HepG2 (cell line): ENCODE measurements around the gene ERH. TPM values are rescaled to one million over a fixed set of nuclear protein-coding genes. Genes with fewer than 3 reads are reported as not detected.
A peak's percentile ranks its signal among the peaks of the same experiment; 100 is the strongest.

Source experiments
- ARNT ChIP-seq: fragments of 450-650 bp; IDR thresholded peaks from 2 replicates; pipeline ENCODE4 v1.6.1; 2017
- ELF1 ChIP-seq: sonication (generic); formaldehyde crosslinking; IDR thresholded peaks from 2 replicates; pipeline ENCODE4 v1.4.0; 2020; ENCODE audit warnings: missing genetic modification reagents
- HOXA3 ChIP-seq: sonication (generic); formaldehyde crosslinking; IDR thresholded peaks from 2 replicates; pipeline ENCODE4 v1.5.0; 2020; ENCODE audit warnings: missing genetic modification reagents
- NBN ChIP-seq: fragments of 450-650 bp; conservative IDR thresholded peaks from 2 replicates; pipeline ENCODE4 v1.6.1; 2017
- NPAS2 ChIP-seq: sonication (generic); formaldehyde crosslinking; IDR thresholded peaks from 2 replicates; pipeline ENCODE4 v1.8.0; 2022; ENCODE audit warnings: mild to moderate bottlenecking, missing genetic modification reagents, borderline replicate concordance
- NR3C1 ChIP-seq: sonication (generic); formaldehyde crosslinking; IDR thresholded peaks from 2 replicates; pipeline ENCODE4 v1.4.0; 2020; ENCODE audit warnings: missing genetic modification reagents
- RORA ChIP-seq: sonication (generic); formaldehyde crosslinking; IDR thresholded peaks from 2 replicates; pipeline ENCODE4 v1.5.0; 2020; ENCODE audit warnings: mild to moderate bottlenecking, missing genetic modification reagents, moderate library complexity
- ZBTB3 ChIP-seq: sonication (generic); formaldehyde crosslinking; IDR thresholded peaks from 2 replicates; pipeline ENCODE4 v1.4.0; 2020; ENCODE audit warnings: low read depth, mild to moderate bottlenecking, moderate library complexity, missing genetic modification reagents, borderline replicate concordance
- ZNF841 ChIP-seq: sonication (generic); formaldehyde crosslinking; IDR thresholded peaks from 2 replicates; pipeline ENCODE4 v1.8.1; 2023; ENCODE audit warnings: missing genetic modification reagents, borderline replicate concordance
- polyA plus RNA-seq, 8 experiments: library from polyadenylated mRNA; depleted of rRNA in 3 of 8; stranded (reverse) in 7 of 8; unstranded in 1 of 8; fragments of >200 nt; fragmentation: Illumina TruSeq in 4 of 8; extraction: Trizol in 4 of 8; gene quantifications; 2 replicates each; pipeline versions ENCODE4 v1.2.1 to v1.2.3, GENCODE V29; 2011 to 2016; ENCODE audit warnings: low read depth in 4 of 8, missing spikeins in 1 of 8, mixed read lengths in 1 of 8; ENCODE audit not compliant: insufficient read depth in 1 of 8
- total RNA-seq, 5 experiments: library from RNA; depleted of rRNA; stranded (reverse); fragments of >200 nt; fragmentation: Illumina TruSeq; extraction: Trizol; gene quantifications; 2 replicates each; pipeline ENCODE4 v1.2.3, GENCODE V29; 2016; ENCODE audit warnings: low read depth in 1 of 5
- TF ChIP-seq, protein P1 (sequence below), 2 experiments: sonication (generic) in 1 of 2; formaldehyde crosslinking in 1 of 2; IDR thresholded peaks; 2 replicates each; pipeline versions ENCODE4 v1.6.1 to v1.9.0; 2014 to 2022; ENCODE audit warnings: antibody characterized with exemption in 1 of 2, borderline replicate concordance in 1 of 2, inconsistent platforms in 1 of 2, low read depth in 1 of 2, missing genetic modification reagents in 1 of 2
- TF ChIP-seq, protein P2 (sequence below): IDR thresholded peaks from 2 replicates; pipeline ENCODE4 v1.6.1; 2016; ENCODE audit warnings: missing biosample characterization, missing genetic modification reagents, low read depth
- TF ChIP-seq, protein P3 (sequence below): sonication (generic); formaldehyde crosslinking; IDR thresholded peaks from 2 replicates; pipeline ENCODE4 v1.4.0; 2020; ENCODE audit warnings: missing genetic modification reagents
- TF ChIP-seq, protein P4 (sequence below): sonication (generic); formaldehyde crosslinking; IDR thresholded peaks from 2 replicates; pipeline ENCODE4 v1.5.1; 2020; ENCODE audit warnings: missing genetic modification reagents, mild to moderate bottlenecking, borderline replicate concordance

Gene ERH
- total and polyA plus RNA-seq, 2 of the 13 experiments (the other 11 are each of a cell fraction or from before 2014, with no cell fraction given): 105 to 341 TPM

DNA sequence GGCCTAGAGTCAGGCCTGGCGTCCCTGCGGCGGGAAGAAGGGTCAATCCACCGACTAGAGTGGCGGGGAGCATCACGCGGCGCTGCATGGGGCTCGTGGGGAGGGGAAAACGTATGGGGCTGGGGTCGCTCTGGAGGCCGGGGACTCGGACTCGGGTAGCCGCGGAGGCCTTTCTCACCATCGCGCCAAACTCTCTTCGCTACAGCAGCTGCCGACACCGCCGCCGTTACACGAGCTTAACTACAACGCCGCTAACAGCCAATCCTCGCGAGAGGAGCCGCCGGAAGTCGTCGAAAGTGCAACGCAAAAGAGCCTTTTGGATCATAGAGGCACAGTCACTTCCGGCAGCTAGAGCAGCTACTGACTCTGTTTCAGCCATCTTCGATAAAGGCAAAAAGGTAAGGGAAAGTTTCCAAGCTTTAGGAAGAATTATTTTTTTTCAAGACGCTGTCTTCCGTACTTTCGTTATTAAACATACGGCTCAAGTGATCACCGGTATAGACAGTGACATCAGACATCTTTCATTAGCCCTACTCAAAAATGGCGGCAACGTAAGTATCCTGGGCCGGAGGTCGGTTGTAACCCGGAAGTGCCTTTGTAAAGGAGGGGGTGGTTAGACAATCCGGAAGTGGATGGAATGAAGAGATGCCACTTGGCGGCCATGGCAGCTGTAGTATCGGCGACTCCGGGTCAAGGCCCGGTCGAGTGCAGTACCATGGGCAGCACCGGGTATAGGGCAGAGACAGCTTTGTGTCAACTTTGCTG is at the start of gene ERH, which contains the start of gene SLC39A9 (continued):
- TF ChIP-seq, protein P1, sequence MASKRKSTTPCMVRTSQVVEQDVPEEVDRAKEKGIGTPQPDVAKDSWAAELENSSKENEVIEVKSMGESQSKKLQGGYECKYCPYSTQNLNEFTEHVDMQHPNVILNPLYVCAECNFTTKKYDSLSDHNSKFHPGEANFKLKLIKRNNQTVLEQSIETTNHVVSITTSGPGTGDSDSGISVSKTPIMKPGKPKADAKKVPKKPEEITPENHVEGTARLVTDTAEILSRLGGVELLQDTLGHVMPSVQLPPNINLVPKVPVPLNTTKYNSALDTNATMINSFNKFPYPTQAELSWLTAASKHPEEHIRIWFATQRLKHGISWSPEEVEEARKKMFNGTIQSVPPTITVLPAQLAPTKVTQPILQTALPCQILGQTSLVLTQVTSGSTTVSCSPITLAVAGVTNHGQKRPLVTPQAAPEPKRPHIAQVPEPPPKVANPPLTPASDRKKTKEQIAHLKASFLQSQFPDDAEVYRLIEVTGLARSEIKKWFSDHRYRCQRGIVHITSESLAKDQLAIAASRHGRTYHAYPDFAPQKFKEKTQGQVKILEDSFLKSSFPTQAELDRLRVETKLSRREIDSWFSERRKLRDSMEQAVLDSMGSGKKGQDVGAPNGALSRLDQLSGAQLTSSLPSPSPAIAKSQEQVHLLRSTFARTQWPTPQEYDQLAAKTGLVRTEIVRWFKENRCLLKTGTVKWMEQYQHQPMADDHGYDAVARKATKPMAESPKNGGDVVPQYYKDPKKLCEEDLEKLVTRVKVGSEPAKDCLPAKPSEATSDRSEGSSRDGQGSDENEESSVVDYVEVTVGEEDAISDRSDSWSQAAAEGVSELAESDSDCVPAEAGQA (IDR thresholded peaks at IDR 0.05; ENCODE audit: low read depth): peak; percentile 98
- TF ChIP-seq, protein P1 (CRISPR knock-in tag; IDR thresholded peaks at IDR 0.05; ENCODE audit: borderline replicate concordance): no peak
- peak; percentile 97 for TF ChIP-seq ELF1 (CRISPR knock-in tag)
- TF ChIP-seq ZNF841 (CRISPR knock-in tag): 0 out of 2 replicates have a peak, but pooled peaks have one; percentile 28
- TF ChIP-seq NR3C1: no peak
- TF ChIP-seq ZBTB3: no peak
- no peak for TF ChIP-seq RORA (CRISPR knock-in tag)
- TF ChIP-seq, protein P2, sequence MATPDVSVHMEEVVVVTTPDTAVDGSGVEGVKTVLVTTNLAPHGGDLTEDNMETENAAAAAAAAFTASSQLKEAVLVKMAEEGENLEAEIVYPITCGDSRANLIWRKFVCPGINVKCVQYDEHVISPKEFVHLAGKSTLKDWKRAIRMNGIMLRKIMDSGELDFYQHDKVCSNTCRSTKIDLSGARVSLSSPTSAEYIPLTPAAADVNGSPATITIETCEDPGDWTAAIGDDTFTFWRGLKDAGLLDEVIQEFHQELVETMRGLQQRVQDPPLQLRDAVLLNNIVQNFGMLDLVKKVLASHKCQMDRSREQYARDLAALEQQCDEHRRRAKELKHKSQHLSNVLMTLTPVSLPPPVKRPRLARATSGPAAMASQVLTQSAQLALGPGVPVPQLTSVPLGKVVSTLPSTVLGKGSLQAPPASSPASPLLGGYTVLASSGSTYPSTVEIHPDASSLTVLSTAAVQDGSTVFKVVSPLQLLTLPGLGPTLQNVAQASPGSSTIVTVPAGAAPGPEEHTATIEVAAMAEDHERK: 0 out of 2 replicates have a peak, but pooled peaks have one; percentile 25
- TF ChIP-seq, protein P3, sequence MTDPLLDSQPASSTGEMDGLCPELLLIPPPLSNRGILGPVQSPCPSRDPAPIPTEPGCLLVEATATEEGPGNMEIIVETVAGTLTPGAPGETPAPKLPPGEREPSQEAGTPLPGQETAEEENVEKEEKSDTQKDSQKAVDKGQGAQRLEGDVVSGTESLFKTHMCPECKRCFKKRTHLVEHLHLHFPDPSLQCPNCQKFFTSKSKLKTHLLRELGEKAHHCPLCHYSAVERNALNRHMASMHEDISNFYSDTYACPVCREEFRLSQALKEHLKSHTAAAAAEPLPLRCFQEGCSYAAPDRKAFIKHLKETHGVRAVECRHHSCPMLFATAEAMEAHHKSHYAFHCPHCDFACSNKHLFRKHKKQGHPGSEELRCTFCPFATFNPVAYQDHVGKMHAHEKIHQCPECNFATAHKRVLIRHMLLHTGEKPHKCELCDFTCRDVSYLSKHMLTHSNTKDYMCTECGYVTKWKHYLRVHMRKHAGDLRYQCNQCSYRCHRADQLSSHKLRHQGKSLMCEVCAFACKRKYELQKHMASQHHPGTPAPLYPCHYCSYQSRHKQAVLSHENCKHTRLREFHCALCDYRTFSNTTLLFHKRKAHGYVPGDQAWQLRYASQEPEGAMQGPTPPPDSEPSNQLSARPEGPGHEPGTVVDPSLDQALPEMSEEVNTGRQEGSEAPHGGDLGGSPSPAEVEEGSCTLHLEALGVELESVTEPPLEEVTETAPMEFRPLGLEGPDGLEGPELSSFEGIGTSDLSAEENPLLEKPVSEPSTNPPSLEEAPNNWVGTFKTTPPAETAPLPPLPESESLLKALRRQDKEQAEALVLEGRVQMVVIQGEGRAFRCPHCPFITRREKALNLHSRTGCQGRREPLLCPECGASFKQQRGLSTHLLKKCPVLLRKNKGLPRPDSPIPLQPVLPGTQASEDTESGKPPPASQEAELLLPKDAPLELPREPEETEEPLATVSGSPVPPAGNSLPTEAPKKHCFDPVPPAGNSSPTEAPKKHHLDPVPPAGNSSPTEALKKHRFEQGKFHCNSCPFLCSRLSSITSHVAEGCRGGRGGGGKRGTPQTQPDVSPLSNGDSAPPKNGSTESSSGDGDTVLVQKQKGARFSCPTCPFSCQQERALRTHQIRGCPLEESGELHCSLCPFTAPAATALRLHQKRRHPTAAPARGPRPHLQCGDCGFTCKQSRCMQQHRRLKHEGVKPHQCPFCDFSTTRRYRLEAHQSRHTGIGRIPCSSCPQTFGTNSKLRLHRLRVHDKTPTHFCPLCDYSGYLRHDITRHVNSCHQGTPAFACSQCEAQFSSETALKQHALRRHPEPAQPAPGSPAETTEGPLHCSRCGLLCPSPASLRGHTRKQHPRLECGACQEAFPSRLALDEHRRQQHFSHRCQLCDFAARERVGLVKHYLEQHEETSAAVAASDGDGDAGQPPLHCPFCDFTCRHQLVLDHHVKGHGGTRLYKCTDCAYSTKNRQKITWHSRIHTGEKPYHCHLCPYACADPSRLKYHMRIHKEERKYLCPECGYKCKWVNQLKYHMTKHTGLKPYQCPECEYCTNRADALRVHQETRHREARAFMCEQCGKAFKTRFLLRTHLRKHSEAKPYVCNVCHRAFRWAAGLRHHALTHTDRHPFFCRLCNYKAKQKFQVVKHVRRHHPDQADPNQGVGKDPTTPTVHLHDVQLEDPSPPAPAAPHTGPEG (CRISPR knock-in tag): no peak
- no peak for TF ChIP-seq NPAS2 (CRISPR knock-in tag)
- TF ChIP-seq HOXA3: peak; percentile 99
- TF ChIP-seq, protein P4, sequence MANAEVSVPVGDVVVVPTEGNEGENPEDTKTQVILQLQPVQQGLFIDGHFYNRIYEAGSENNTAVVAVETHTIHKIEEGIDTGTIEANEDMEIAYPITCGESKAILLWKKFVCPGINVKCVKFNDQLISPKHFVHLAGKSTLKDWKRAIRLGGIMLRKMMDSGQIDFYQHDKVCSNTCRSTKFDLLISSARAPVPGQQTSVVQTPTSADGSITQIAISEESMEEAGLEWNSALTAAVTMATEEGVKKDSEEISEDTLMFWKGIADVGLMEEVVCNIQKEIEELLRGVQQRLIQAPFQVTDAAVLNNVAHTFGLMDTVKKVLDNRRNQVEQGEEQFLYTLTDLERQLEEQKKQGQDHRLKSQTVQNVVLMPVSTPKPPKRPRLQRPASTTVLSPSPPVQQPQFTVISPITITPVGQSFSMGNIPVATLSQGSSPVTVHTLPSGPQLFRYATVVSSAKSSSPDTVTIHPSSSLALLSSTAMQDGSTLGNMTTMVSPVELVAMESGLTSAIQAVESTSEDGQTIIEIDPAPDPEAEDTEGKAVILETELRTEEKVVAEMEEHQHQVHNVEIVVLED (CRISPR knock-in tag): peak; percentile 84
- TF ChIP-seq NBN: no peak
- no peak for TF ChIP-seq ARNT
